IPS-NIHi7 (cell line): ENCODE data around the gene ZFP2.

Experiments used
- DNase-seq: peaks from one replicate; pipeline ENCODE4 v3.0.0; 2012; ENCODE audit warnings: mixed read lengths; ENCODE audit errors: extremely low spot score

Gene ZFP2

GRCh38 chr5:178981381-178981780 is 85.7 kb downstream of the ZFP2 start:
- no peak for DNase-seq
